PFSK-1 (cell line): ENCODE results near the gene XPR1.

Experiments used
- POLR2AphosphoS5 ChIP-seq: IDR thresholded peaks from 2 replicates; pipeline ENCODE4 v1.6.1; 2012; ENCODE audit warnings: low read depth, mild to moderate bottlenecking, control low read depth, low read length, moderate library complexity
- TAF1 ChIP-seq: IDR thresholded peaks from 2 replicates; pipeline ENCODE4 v1.6.1; 2012; ENCODE audit warnings: low read length, control low read depth, borderline replicate concordance; ENCODE audit not compliant: insufficient read depth
- TF ChIP-seq, protein P1 (sequence below), 2 experiments: IDR thresholded peaks; 2 replicates each; pipeline versions ENCODE4 v1.6.1 to v1.8.0; 2011 to 2012; ENCODE audit warnings: low read depth in 2 of 2, low read length in 2 of 2, control low read depth in 1 of 2, inconsistent platforms in 1 of 2, mild to moderate bottlenecking in 1 of 2, moderate library complexity in 1 of 2; ENCODE audit not compliant: insufficient read depth in 1 of 2

DNA sequence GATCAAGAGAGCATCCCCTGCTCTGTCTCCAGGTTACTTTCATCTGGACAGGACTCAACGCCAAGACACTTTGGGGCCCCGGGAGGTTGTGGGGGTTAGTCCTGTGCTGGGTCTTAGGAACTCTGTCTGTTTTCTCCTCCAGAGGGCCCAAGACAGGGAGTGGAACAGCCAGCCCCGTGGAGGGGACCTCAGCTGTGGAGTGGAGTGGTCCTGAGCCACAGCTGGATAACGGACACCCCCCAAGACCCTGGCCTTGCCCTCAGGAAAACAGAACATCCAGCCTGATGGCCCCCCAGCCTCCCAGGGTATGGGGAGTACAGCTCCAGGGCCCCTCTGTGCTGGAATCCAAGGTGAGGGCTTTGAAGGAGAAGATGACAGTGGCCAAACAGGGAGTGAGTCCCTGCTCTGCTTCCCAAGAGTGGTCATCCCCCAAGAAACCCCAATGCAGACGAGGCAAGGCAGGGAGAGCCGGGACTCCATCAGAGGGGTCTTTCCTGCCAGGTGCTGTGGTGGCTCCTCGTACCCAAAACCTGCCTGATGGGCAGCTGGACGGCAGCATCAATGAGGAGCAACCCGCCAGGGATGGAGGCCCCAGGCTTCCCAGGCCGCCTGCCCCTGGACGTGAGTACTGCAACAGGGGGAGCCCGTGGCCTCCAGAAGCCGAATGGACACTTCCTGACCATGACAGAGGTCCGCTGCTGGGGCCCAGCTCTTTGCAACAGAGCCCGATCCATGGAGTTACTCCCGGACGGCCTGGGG lies 284.4 kb downstream of the XPR1 start:
- TF ChIP-seq POLR2AphosphoS5 (no peak), TAF1 (no peak)
- TF ChIP-seq, protein P1, sequence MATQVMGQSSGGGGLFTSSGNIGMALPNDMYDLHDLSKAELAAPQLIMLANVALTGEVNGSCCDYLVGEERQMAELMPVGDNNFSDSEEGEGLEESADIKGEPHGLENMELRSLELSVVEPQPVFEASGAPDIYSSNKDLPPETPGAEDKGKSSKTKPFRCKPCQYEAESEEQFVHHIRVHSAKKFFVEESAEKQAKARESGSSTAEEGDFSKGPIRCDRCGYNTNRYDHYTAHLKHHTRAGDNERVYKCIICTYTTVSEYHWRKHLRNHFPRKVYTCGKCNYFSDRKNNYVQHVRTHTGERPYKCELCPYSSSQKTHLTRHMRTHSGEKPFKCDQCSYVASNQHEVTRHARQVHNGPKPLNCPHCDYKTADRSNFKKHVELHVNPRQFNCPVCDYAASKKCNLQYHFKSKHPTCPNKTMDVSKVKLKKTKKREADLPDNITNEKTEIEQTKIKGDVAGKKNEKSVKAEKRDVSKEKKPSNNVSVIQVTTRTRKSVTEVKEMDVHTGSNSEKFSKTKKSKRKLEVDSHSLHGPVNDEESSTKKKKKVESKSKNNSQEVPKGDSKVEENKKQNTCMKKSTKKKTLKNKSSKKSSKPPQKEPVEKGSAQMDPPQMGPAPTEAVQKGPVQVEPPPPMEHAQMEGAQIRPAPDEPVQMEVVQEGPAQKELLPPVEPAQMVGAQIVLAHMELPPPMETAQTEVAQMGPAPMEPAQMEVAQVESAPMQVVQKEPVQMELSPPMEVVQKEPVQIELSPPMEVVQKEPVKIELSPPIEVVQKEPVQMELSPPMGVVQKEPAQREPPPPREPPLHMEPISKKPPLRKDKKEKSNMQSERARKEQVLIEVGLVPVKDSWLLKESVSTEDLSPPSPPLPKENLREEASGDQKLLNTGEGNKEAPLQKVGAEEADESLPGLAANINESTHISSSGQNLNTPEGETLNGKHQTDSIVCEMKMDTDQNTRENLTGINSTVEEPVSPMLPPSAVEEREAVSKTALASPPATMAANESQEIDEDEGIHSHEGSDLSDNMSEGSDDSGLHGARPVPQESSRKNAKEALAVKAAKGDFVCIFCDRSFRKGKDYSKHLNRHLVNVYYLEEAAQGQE (IDR thresholded peaks at IDR 0.05; ENCODE audit: insufficient read depth in 1 of 2, low read depth in 2 of 2, low read length in 2 of 2): no peak
